Measurements from ENCODE around the gene WDHD1.
A peak's percentile ranks its signal among the peaks of the same experiment; 100 is the strongest.
"Not testable (repeated sequence)": the region's sequence is repeated elsewhere in the genome, so short reads cannot be mapped to it uniquely, and the experiment has no call there.

The WDHD1 gene

GRCh38 chr14:54955143-54955542 lies 71.8 kb downstream of the WDHD1 start:
- Mint-ChIP-seq H3K27ac (no peak overlapping the region), H3K27me3 (ENCODE audit: low read depth) (no peaks in the 10 kb centered on the region), H3K36me3 (ENCODE audit: low read depth) (peaks cover 52% of the 10 kb centered on the region), H3K4me1 (ENCODE audit: low read depth) (no peaks in the 10 kb centered on the region), H3K4me3 (no peak overlapping the region), H3K9me3 (no peaks in the 10 kb centered on the region)
- DNase-seq (ENCODE audit: low spot score), result no peak

GRCh38 chr14:54953609-54954008 lies 73.3 kb downstream of the WDHD1 start:
- H3K4me1 Mint-ChIP-seq (ENCODE audit: low read depth); H3K27ac Mint-ChIP-seq; H3K4me3 Mint-ChIP-seq; H3K27me3 Mint-ChIP-seq (ENCODE audit: low read depth); H3K9me3 Mint-ChIP-seq; DNase-seq (ENCODE audit: low spot score): not testable (repeated sequence)
- peaks cover 62% of the 10 kb centered on the region for H3K36me3 Mint-ChIP-seq (ENCODE audit: low read depth)

DNA sequence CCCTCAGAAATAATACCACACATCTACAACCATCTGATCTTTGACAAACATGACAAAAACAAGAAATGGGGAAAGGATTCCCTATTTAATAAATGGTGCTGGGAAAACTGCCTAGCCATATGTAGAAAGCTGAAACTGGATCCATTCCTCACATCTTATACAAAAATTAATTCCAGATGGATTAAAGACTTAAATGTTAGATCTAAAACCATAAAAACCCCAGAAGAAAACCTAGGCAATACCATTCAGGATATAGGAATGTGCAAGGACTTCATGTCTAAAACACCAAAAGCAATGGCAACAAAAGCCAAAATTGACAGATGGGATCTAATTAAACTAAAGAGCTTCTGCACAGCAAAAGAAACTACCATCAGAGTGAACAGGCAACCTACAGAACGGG lies 74.1 kb downstream of the WDHD1 start:
- not testable (repeated sequence) for H3K4me3 Mint-ChIP-seq; H3K4me1 Mint-ChIP-seq (ENCODE audit: low read depth); H3K27me3 Mint-ChIP-seq (ENCODE audit: low read depth); H3K27ac Mint-ChIP-seq; H3K9me3 Mint-ChIP-seq; DNase-seq (ENCODE audit: low spot score)
- peaks cover 64% of the 10 kb centered on the region for H3K36me3 Mint-ChIP-seq (ENCODE audit: low read depth)

DNA sequence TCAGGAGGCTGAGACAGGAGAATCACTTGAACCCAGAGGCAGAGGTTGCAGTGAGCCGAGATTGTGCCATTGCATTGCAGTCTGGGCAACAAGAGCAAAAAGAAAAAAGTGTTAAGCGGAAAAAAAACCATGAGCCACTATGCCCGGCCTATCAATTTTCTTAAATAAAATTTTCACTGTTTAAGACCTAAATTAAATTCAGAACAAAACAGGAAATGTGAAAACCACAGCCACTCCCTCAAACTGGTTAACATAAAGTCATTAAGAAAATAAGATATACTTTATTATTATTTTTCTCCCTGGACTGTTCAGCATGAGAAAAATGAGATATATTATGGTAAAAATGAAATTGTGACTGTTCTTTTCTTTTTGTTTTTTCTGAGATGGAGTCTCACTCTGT lies 79.7 kb downstream of the WDHD1 start:
- Mint-ChIP-seq H3K4me1 (ENCODE audit: low read depth) (peaks cover 4% of the 10 kb centered on the region), H3K27me3 (ENCODE audit: low read depth) (no peaks in the 10 kb centered on the region), H3K4me3 (no peak overlapping the region), H3K9me3 (no peaks in the 10 kb centered on the region), H3K36me3 (ENCODE audit: low read depth) (peaks cover 57% of the 10 kb centered on the region), H3K27ac (no peak overlapping the region)
- no peak for DNase-seq (ENCODE audit: low spot score)

- H3K36me3 Mint-ChIP-seq (ENCODE audit: low read depth), result peaks cover 55% of the 10 kb centered on the region
- no peak for DNase-seq (ENCODE audit: low spot score)
- H3K4me1 Mint-ChIP-seq (ENCODE audit: low read depth), result peaks cover 4% of the 10 kb centered on the region
- no peaks in the 10 kb centered on the region for H3K9me3 Mint-ChIP-seq
- no peak overlapping the region for H3K27ac Mint-ChIP-seq
- H3K27me3 Mint-ChIP-seq (ENCODE audit: low read depth), result no peaks in the 10 kb centered on the region
- no peak overlapping the region for H3K4me3 Mint-ChIP-seq
Measured at GRCh38 chr14:54946500-54946899, 80.4 kb downstream of the WDHD1 start.

DNA sequence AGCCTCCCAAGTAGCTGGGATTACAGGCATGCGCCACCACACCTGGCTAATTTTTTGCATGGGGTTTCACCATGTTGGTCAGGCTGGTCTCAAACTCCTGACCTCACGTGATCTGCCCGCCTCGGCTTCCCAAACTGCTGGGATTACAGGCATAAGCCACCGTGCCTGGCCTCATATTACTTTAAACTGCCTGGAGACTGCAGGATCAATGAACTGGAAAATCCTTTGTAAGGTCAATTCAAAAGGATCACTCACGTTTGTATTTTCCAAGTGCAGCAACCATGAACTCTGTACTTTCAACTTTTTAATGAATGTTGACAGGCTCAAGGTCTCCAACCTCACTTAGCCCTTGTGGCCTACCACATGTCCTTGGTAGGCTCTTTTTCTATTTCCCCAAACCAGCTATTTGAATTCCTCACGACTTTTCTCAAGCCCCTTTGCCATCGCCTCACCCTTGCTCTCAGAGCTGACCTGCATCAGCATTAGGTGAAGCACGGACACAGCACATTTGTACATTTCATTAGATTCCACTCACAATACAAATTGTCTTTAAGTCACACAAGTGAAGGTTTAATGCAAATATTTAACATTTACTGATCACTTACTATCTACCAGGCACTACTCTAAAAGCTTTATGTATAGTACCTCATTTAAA lies 82.0 kb downstream of the WDHD1 start:
- no peak overlapping the region for H3K4me3 Mint-ChIP-seq
- H3K27ac Mint-ChIP-seq, result peak overlapping the region; percentile 11
- peaks cover 4% of the 10 kb centered on the region for H3K4me1 Mint-ChIP-seq (ENCODE audit: low read depth)
- no peaks in the 10 kb centered on the region for H3K9me3 Mint-ChIP-seq
- peaks cover 56% of the 10 kb centered on the region for H3K36me3 Mint-ChIP-seq (ENCODE audit: low read depth)
- DNase-seq (ENCODE audit: low spot score), result no peak
- H3K27me3 Mint-ChIP-seq (ENCODE audit: low read depth), result no peaks in the 10 kb centered on the region

- Mint-ChIP-seq H3K27ac (no peak overlapping the region), H3K9me3 (no peaks in the 10 kb centered on the region), H3K4me3 (no peak overlapping the region), H3K27me3 (ENCODE audit: low read depth) (no peaks in the 10 kb centered on the region), H3K36me3 (ENCODE audit: low read depth) (peaks cover 38% of the 10 kb centered on the region), H3K4me1 (ENCODE audit: low read depth) (peaks cover 4% of the 10 kb centered on the region)
- DNase-seq (ENCODE audit: low spot score), result no peak
Measured at GRCh38 chr14:54942913-54943312, 84.0 kb downstream of the WDHD1 start.

DNA sequence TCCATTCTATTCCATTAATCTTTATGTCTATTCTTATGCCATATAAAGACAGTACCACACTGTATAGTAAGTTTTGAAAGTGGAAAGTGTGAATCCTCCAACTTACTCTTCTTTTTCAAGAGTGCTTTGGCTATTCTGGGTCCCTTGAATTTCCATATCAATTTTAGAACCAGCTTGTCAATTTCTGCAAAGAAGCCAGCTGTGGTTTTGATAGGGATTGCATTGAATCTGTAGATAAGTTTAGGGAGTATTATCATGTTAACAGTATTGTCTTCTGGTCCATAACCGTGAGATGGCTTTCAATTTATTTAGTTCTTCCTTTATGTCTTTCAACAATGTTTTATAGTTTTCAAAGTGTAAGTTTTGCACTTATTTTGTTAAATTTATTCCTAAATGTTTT lies 90.1 kb downstream of the WDHD1 start:
- Mint-ChIP-seq H3K9me3 (no peaks in the 10 kb centered on the region), H3K27ac (no peak overlapping the region), H3K4me1 (ENCODE audit: low read depth) (no peaks in the 10 kb centered on the region), H3K36me3 (ENCODE audit: low read depth) (peaks cover 9% of the 10 kb centered on the region), H3K27me3 (ENCODE audit: low read depth) (no peaks in the 10 kb centered on the region), H3K4me3 (no peak overlapping the region)
- no peak for DNase-seq (ENCODE audit: low spot score)

DNA sequence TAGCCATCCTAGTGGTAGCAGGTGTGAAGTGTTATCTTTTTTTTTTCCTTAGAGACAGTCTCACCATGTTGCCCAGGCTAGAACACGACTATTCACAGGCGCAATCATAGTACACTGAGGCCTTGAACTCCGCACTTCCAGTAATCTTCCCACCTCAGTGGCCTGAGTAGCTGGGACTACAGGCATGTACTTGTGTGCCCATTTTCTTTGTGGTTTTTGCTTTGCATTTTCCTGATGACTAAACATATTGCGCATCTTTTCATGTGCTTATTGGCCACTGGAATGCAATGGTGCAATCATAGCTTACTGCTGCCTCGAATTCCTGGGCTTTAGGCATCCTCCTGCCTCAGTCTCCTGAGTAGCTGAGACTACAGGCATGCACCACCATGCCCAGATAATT lies 90.9 kb downstream of the WDHD1 start:
- no peak overlapping the region for H3K4me3 Mint-ChIP-seq
- no peaks in the 10 kb centered on the region for H3K27me3 Mint-ChIP-seq (ENCODE audit: low read depth)
- no peaks in the 10 kb centered on the region for H3K9me3 Mint-ChIP-seq

DNA sequence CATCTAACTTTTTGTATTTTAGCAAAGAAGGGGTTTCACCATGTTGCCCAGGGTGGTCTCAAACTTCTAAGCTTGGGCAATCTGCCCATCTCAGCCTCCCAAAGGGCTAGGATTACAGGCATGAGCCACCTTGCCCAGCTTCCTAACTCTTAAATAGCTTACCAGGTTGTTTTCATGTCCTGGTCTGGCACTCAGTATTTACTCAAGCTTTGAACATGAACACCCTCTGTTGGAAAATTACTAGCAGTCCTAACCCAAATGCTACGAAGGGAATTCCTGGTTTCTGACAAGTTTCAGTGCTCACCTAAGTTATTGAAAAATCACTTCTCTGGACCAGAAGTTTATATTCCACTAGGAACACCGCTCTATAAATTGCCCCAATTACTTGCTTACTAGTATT lies 91.8 kb downstream of the WDHD1 start:
- Mint-ChIP-seq H3K27me3 (ENCODE audit: low read depth) (no peaks in the 10 kb centered on the region), H3K4me3 (no peak overlapping the region)

More for the DNA sequence above, 90.9 kb downstream of the WDHD1 start:
- Mint-ChIP-seq H3K4me1 (ENCODE audit: low read depth) (peaks cover 6% of the 10 kb centered on the region), H3K27ac (no peak overlapping the region), H3K36me3 (ENCODE audit: low read depth) (peaks cover 9% of the 10 kb centered on the region)
- no peak for DNase-seq (ENCODE audit: low spot score)

GRCh38 chr14:54933006-54933405 lies 93.9 kb downstream of the WDHD1 start:
- Mint-ChIP-seq H3K27ac (no peak overlapping the region), H3K9me3 (no peaks in the 10 kb centered on the region), H3K4me3 (no peak overlapping the region), H3K36me3 (ENCODE audit: low read depth) (peaks cover 3% of the 10 kb centered on the region), H3K27me3 (ENCODE audit: low read depth) (no peaks in the 10 kb centered on the region), H3K4me1 (ENCODE audit: low read depth) (peaks cover 7% of the 10 kb centered on the region)
- no peak for DNase-seq (ENCODE audit: low spot score)

More for the DNA sequence above, 91.8 kb downstream of the WDHD1 start:
- H3K4me1 Mint-ChIP-seq (ENCODE audit: low read depth), result peaks cover 7% of the 10 kb centered on the region
- no peak for DNase-seq (ENCODE audit: low spot score)
- H3K9me3 Mint-ChIP-seq, result no peaks in the 10 kb centered on the region
- H3K36me3 Mint-ChIP-seq (ENCODE audit: low read depth), result peaks cover 3% of the 10 kb centered on the region
- no peak overlapping the region for H3K27ac Mint-ChIP-seq

DNA sequence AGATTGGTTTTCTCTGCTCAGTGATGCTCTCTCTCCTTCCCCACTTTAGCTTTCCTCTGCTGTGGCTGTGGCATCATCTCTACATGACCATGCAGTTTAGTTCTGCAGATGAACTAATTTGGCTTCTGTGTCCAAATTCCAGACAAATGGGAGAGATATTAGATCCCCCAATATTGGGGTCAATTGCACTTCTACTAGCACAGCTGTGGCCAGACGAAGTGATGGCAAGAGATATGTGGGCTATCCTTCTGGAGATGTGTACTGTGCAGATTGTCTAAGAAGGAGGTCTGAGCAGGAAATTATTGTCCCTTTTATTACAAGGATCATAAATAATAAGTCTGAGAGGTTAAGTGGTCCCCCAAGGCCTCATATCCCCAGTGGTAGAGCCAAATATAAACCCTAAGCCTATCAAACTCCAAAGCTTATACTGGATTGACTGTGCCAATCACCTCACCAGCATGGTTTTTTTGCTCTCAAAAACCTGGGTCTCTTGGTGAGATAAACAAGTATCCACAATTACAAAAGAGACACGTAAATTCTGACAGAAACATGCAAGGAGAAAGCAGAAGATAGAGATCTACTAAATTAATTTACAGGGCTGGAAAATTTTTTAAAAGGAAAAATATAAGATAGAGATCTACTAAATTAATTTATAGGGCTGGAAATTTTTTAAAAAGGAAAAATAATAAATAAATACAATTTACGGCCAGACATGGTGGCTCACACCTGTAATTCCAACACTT lies 95.1 kb downstream of the WDHD1 start:
- no peak for DNase-seq (ENCODE audit: low spot score)
- peaks cover 2% of the 10 kb centered on the region for H3K36me3 Mint-ChIP-seq (ENCODE audit: low read depth)
- no peak overlapping the region for H3K4me3 Mint-ChIP-seq
- peaks cover 9% of the 10 kb centered on the region for H3K4me1 Mint-ChIP-seq (ENCODE audit: low read depth)
- H3K27me3 Mint-ChIP-seq (ENCODE audit: low read depth), result no peaks in the 10 kb centered on the region
- no peak overlapping the region for H3K27ac Mint-ChIP-seq
- no peaks in the 10 kb centered on the region for H3K9me3 Mint-ChIP-seq

GRCh38 chr14:54931101-54931500 lies 95.8 kb downstream of the WDHD1 start:
- no peak overlapping the region for H3K27ac Mint-ChIP-seq
- H3K36me3 Mint-ChIP-seq (ENCODE audit: low read depth), result no peaks in the 10 kb centered on the region
- peaks cover 9% of the 10 kb centered on the region for H3K4me1 Mint-ChIP-seq (ENCODE audit: low read depth)
- DNase-seq (ENCODE audit: low spot score), result no peak
- H3K4me3 Mint-ChIP-seq, result no peak overlapping the region
- no peaks in the 10 kb centered on the region for H3K9me3 Mint-ChIP-seq
- H3K27me3 Mint-ChIP-seq (ENCODE audit: low read depth), result no peaks in the 10 kb centered on the region

DNA sequence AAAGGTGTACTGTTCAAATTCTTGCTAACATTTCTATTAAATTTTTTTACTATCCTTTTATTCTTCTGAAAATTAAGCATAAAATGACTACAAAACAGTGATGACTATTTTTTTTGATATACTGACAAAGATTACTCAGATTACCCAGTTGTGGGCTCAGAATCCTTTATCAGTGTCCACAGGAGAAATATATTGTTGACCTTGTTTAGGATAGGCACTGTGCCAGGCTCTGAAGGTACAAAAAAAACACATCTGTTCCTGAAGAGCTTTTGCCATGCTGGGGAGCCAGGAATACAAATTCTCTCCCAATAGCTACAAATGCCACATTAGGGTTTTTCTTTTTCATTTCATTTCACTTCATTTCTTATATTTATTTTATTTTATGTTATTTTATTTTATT lies 97.3 kb downstream of the WDHD1 start:
- H3K36me3 Mint-ChIP-seq (ENCODE audit: low read depth), result no peaks in the 10 kb centered on the region
- H3K27ac Mint-ChIP-seq, result no peak overlapping the region
- H3K27me3 Mint-ChIP-seq (ENCODE audit: low read depth), result no peaks in the 10 kb centered on the region
- H3K4me3 Mint-ChIP-seq, result no peak overlapping the region
- DNase-seq (ENCODE audit: low spot score), result no peak
- H3K9me3 Mint-ChIP-seq, result no peaks in the 10 kb centered on the region
- H3K4me1 Mint-ChIP-seq (ENCODE audit: low read depth), result peaks cover 9% of the 10 kb centered on the region

DNA sequence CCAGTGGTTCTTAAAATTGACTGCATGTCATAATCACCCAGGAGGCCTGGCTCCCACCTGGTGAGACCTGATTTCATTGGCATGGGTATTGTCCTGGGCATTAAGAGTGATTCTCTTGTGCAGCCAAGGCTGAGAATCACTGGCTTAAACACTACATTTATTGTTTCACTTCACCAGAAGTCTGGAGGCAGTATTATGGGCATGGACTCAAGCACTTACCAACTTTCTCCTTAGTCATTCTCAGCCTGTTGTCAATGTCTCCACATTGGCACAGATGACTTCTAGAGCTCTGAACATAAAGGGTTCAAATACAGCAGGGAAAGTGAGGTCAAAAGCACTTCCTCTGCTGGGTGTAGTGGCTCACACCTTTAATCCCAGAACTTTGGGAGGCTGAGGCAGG lies 98.7 kb downstream of the WDHD1 start:
- no peak for DNase-seq (ENCODE audit: low spot score)
- Mint-ChIP-seq H3K36me3 (ENCODE audit: low read depth) (no peaks in the 10 kb centered on the region), H3K4me1 (ENCODE audit: low read depth) (peaks cover 9% of the 10 kb centered on the region), H3K27ac (no peak overlapping the region), H3K4me3 (no peak overlapping the region), H3K9me3 (no peaks in the 10 kb centered on the region), H3K27me3 (ENCODE audit: low read depth) (no peaks in the 10 kb centered on the region)
